GM18517 (cell line): ENCODE results near the gene TMEM254.
"Not testable (repeated sequence)": the region's sequence is repeated elsewhere in the genome, so short reads cannot be mapped to it uniquely, and the experiment has no call there.

Experiments
- ATAC-seq: cut with Tn5 transposase; IDR thresholded peaks from one replicate; pipeline ENCODE4 v1.9.1; 2021; ENCODE audit warnings: mild to moderate bottlenecking, moderate library complexity; ENCODE audit not compliant: unreplicated experiment

Gene TMEM254

GRCh38 chr10:80132299-80133139 lies 54.1 kb downstream of the TMEM254 start, which contains the start of gene PLAC9:
Gene PLAC9, plus strand, starts transcription at chr10:80132730. Its CDS starts 33 bp downstream, at chr10:80132763.
- no peak for ATAC-seq

- no peak for ATAC-seq
Measured at GRCh38 chr10:80133206-80133605, 54.7 kb downstream of the TMEM254 start.

GRCh38 chr10:80133687-80134086 lies 55.2 kb downstream of the TMEM254 start:
- ATAC-seq = not testable (repeated sequence)

GRCh38 chr10:80136134-80136571 lies 57.7 kb downstream of the TMEM254 start:
- ATAC-seq = no peak

- no peak for ATAC-seq
Measured at GRCh38 chr10:80137031-80137862, 58.8 kb downstream of the TMEM254 start.

GRCh38 chr10:80137920-80138319 lies 59.5 kb downstream of the TMEM254 start:
- no peak for ATAC-seq

GRCh38 chr10:80139265-80139664 lies 60.8 kb downstream of the TMEM254 start:
- ATAC-seq = no peak

GRCh38 chr10:80140251-80140650 lies 61.8 kb downstream of the TMEM254 start:
- no peak for ATAC-seq

GRCh38 chr10:80141696-80142460 lies 63.4 kb downstream of the TMEM254 start:
- no peak for ATAC-seq
